Esophagus squamous epithelium (tissue), 4 donors: ENCODE measurements around the gene ZWILCH.

Experiments used
- CTCF ChIP-seq, 6 experiments: fragments of 450-650 bp in 4 of 6; fragments of 200-600 bp in 2 of 6; sonication (generic) in 2 of 6; IDR thresholded peaks; one replicate each; pipeline ENCODE4 v1.5.1; 2016 to 2019; ENCODE audit warnings: antibody characterized with exemption in 6 of 6, mild to moderate bottlenecking in 4 of 6, moderate library complexity in 4 of 6
- POLR2A ChIP-seq, 4 donors: fragments of 450-650 bp; IDR thresholded peaks; one replicate each; pipeline ENCODE4 v1.6.1; 2017; ENCODE audit warnings: antibody characterized with exemption in 4 of 4, mild to moderate bottlenecking in 4 of 4, moderate library complexity in 3 of 4

- TF ChIP-seq CTCF (IDR thresholded peaks at IDR 0.05) = no peak
- TF ChIP-seq POLR2A (IDR thresholded peaks at IDR 0.05) = no peak
Observed at GRCh38 chr15:66545255-66545654, 40.1 kb downstream of the ZWILCH start.
